ENCODE results near the gene CNIH3. TPM values are rescaled to one million over a fixed set of nuclear protein-coding genes. Genes with fewer than 3 reads are reported as not detected.

The CNIH3 gene
- total RNA-seq, 2 donors from 2014 or later: 0.36 to 7.2 TPM

DNA sequence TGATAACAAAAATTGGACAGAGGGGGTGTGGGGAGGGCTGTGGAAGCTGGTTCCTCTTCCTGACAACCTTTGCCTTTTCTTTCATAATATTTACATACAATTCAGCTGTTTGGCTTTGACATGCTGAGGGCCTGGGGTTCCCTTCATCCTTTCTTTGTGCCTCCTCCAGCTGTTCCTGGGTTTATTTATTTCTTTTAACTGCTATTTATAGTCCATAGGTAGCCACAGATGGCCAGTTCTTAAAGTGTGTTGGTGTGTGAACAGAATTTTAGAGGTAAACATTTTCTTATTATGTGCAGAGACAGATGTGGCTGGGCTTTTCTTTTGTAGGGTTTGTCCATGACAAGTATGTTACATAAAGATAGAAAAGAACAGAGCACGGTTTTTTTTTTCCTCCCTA lies 34.1 kb upstream of the CNIH3 start:
- H3K36me3 ChIP-seq: no peaks in the 10 kb centered on the region
- no peak overlapping the region for H3K4me3 ChIP-seq
- WGBS: 29% methylated on average over 1 of the region's 1 CpG
- no peak for DNase-seq (ENCODE audit: low spot score)
- no peak overlapping the region for H3K27ac ChIP-seq
- no peaks in the 10 kb centered on the region for H3K27me3 ChIP-seq (replicated peaks; ENCODE audit: insufficient read depth)
- intact Hi-C loops (cut with DNase I): no loop called here
- TF ChIP-seq POLR2A (IDR thresholded peaks at IDR 0.05) (no peak), CTCF (IDR thresholded peaks at IDR 0.05) (no peak), POLR2AphosphoS5 (IDR thresholded peaks at IDR 0.05) (no peak)
- no peaks in the 10 kb centered on the region for H3K9me3 ChIP-seq
- no peaks in the 10 kb centered on the region for H3K4me1 ChIP-seq (replicated peaks)

- H3K36me3 ChIP-seq: no peaks in the 10 kb centered on the region
- WGBS: 93% methylated on average over 3 of the region's 3 CpGs
- H3K27ac ChIP-seq: no peak overlapping the region
- no peak for DNase-seq (ENCODE audit: low spot score)
- H3K9me3 ChIP-seq: no peaks in the 10 kb centered on the region
- intact Hi-C loops (cut with DNase I): no loop called here
- TF ChIP-seq CTCF (IDR thresholded peaks at IDR 0.05) (no peak), POLR2A (IDR thresholded peaks at IDR 0.05) (no peak), POLR2AphosphoS5 (IDR thresholded peaks at IDR 0.05) (no peak)
- no peak overlapping the region for H3K4me3 ChIP-seq
- no peaks in the 10 kb centered on the region for H3K4me1 ChIP-seq (replicated peaks)
- H3K27me3 ChIP-seq (replicated peaks; ENCODE audit: insufficient read depth): no peaks in the 10 kb centered on the region
Observed at GRCh38 chr1:224583774-224584173, 32.3 kb upstream of the CNIH3 start.

DNA sequence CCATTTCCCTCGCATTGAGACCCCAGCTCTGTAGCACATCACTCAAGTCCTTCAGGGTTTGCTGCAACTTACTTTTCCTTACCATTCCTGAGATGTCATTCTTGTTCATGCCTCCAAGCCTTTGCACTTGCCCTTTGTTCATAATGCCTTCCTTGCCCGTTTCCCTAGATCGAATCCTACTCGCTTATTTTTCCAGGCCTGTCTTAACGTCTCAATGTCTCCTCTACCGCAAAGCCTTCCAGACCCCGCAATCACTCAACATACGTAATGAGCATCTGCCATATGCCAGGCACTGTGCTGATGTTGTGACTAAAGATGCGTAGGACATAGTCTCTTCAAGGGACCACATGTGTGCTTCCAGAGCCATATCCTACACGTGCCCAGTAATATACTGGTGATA lies 31.1 kb upstream of the CNIH3 start:
- intact Hi-C loops (cut with DNase I): no loop called here
- H3K9me3 ChIP-seq: no peaks in the 10 kb centered on the region
- no peak overlapping the region for H3K27ac ChIP-seq
- H3K4me1 ChIP-seq (replicated peaks): no peaks in the 10 kb centered on the region
- WGBS: 90% methylated on average over 10 of the region's 10 CpGs
- no peak for TF ChIP-seq POLR2AphosphoS5 (IDR thresholded peaks at IDR 0.05)
- no peak for TF ChIP-seq POLR2A (IDR thresholded peaks at IDR 0.05)
- no peak for TF ChIP-seq CTCF (IDR thresholded peaks at IDR 0.05)
- no peaks in the 10 kb centered on the region for H3K36me3 ChIP-seq
- H3K4me3 ChIP-seq: no peak overlapping the region
- no peaks in the 10 kb centered on the region for H3K27me3 ChIP-seq (replicated peaks; ENCODE audit: insufficient read depth)
- no peak for DNase-seq (ENCODE audit: low spot score)

- H3K4me3 ChIP-seq: no peak overlapping the region
- H3K27me3 ChIP-seq (replicated peaks; ENCODE audit: insufficient read depth): no peaks in the 10 kb centered on the region
- H3K4me1 ChIP-seq (replicated peaks): no peaks in the 10 kb centered on the region
- no peaks in the 10 kb centered on the region for H3K36me3 ChIP-seq
- no peak overlapping the region for H3K27ac ChIP-seq
- intact Hi-C loops (cut with DNase I): no loop called here
- H3K9me3 ChIP-seq: no peaks in the 10 kb centered on the region
- TF ChIP-seq POLR2AphosphoS5 (IDR thresholded peaks at IDR 0.05): no peak
- no peak for TF ChIP-seq CTCF (IDR thresholded peaks at IDR 0.05)
- TF ChIP-seq POLR2A (IDR thresholded peaks at IDR 0.05): no peak
- no peak for DNase-seq (ENCODE audit: low spot score)
- WGBS: 87% methylated on average over 3 of the region's 3 CpGs
Observed at GRCh38 chr1:224587051-224587450, 29.1 kb upstream of the CNIH3 start.

- H3K4me3 ChIP-seq: no peak overlapping the region
- DNase-seq (ENCODE audit: low spot score): no peak
- H3K36me3 ChIP-seq: no peaks in the 10 kb centered on the region
- TF ChIP-seq POLR2AphosphoS5 (IDR thresholded peaks at IDR 0.05) (no peak), POLR2A (IDR thresholded peaks at IDR 0.05) (no peak), CTCF (IDR thresholded peaks at IDR 0.05) (no peak)
- no peak overlapping the region for H3K27ac ChIP-seq
- WGBS: 89% methylated on average over 1 of the region's 1 CpG
- H3K9me3 ChIP-seq: no peaks in the 10 kb centered on the region
- H3K27me3 ChIP-seq (replicated peaks; ENCODE audit: insufficient read depth): no peaks in the 10 kb centered on the region
- H3K4me1 ChIP-seq (replicated peaks): no peaks in the 10 kb centered on the region
- intact Hi-C loops (cut with DNase I): no loop called here
Observed at GRCh38 chr1:224588515-224588914, 27.6 kb upstream of the CNIH3 start.
